OCI-LY7 (cell line): ENCODE data around the gene ACE.

Experiments
- EZH2phosphoT487 ChIP-seq: fragments of 200-600 bp; sonication (generic); IDR thresholded peaks from 2 replicates; pipeline ENCODE4 v1.6.1; 2018; ENCODE audit warnings: low read depth, borderline replicate concordance, mild to moderate bottlenecking, mixed run types, antibody characterized with exemption, low read length, moderate library complexity, mixed read lengths
- TF ChIP-seq, protein P1 (sequence below): fragments of 200-600 bp; sonication (generic); conservative IDR thresholded peaks from 2 replicates; pipeline ENCODE4 v1.5.1; 2014; ENCODE audit warnings: mild to moderate bottlenecking, antibody characterized with exemption, low read length, moderate library complexity, mixed read lengths

- TF ChIP-seq, protein P1, sequence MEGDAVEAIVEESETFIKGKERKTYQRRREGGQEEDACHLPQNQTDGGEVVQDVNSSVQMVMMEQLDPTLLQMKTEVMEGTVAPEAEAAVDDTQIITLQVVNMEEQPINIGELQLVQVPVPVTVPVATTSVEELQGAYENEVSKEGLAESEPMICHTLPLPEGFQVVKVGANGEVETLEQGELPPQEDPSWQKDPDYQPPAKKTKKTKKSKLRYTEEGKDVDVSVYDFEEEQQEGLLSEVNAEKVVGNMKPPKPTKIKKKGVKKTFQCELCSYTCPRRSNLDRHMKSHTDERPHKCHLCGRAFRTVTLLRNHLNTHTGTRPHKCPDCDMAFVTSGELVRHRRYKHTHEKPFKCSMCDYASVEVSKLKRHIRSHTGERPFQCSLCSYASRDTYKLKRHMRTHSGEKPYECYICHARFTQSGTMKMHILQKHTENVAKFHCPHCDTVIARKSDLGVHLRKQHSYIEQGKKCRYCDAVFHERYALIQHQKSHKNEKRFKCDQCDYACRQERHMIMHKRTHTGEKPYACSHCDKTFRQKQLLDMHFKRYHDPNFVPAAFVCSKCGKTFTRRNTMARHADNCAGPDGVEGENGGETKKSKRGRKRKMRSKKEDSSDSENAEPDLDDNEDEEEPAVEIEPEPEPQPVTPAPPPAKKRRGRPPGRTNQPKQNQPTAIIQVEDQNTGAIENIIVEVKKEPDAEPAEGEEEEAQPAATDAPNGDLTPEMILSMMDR = no peak
- no peak for TF ChIP-seq EZH2phosphoT487
Measured at GRCh38 chr17:63546308-63547082, 69.6 kb downstream of the ACE start.
